H1 (cell line): ENCODE data around the gene TBL2. TPM values are rescaled to one million over a fixed set of nuclear protein-coding genes. Genes with fewer than 3 reads are reported as not detected.
"Not testable (repeated sequence)": the region's sequence is repeated elsewhere in the genome, so short reads cannot be mapped to it uniquely, and the experiment has no call there.

Experiments used
- CTCF ChIA-PET: fragments of 300-600 bp; sonication (Branson Sonifier 250); formaldehyde crosslinking; loops from one replicate; lab custom pipeline; 2021; ENCODE audit not compliant: partially characterized antibody; lab: Charles Lee
- POLR2A ChIA-PET: fragments of 300-600 bp; sonication (Branson Sonifier 250); formaldehyde crosslinking; loops from one replicate; lab custom pipeline; 2021; ENCODE audit warnings: inconsistent platforms; ENCODE audit not compliant: partially characterized antibody; lab: Charles Lee
- DNase-seq, 2 experiments: peaks; one replicate each; pipeline versions ENCODE4 v3.0.0 to v3.0.0-alpha.2; 2010 to 2022; ENCODE audit warnings: low spot score in 2 of 2, low read depth in 1 of 2, mixed read lengths in 1 of 2
- FAIRE-seq: peaks from 2 replicates; lab custom pipeline; 2011; peaks lifted over from hg19 to GRCh38; lab: Jason Lieb, UNC
- H2AFZ ChIP-seq: 2 replicates; pipeline ENCODE4 v1.8.1; 2012; ENCODE audit warnings: low read length, inconsistent platforms
- H2AK5ac ChIP-seq: 2 replicates; pipeline ENCODE4 v1.6.1; 2013; ENCODE audit warnings: low read depth, low read length
- H2BK120ac ChIP-seq: replicated peaks from 2 replicates; pipeline ENCODE3; 2013; ENCODE audit warnings: low read depth, low read length, inconsistent platforms
- H2BK12ac ChIP-seq: 2 replicates; pipeline ENCODE4 v1.6.1; 2013; ENCODE audit warnings: low read depth, low read length
- H2BK15ac ChIP-seq: 2 replicates; pipeline ENCODE4 v1.6.1; 2013; ENCODE audit warnings: low read length
- H2BK20ac ChIP-seq: 2 replicates; pipeline ENCODE4 v1.6.1; 2013; ENCODE audit warnings: low read length
- H2BK5ac ChIP-seq: 2 replicates; pipeline ENCODE4 v1.6.1; 2013; ENCODE audit warnings: low read depth, low read length
- H3K14ac ChIP-seq: 2 replicates; pipeline ENCODE4 v1.6.1; 2013; ENCODE audit warnings: inconsistent platforms; ENCODE audit not compliant: insufficient read length
- H3K18ac ChIP-seq: 2 replicates; pipeline ENCODE4 v1.6.1; 2013; ENCODE audit warnings: low read length; ENCODE audit errors: extremely low read depth
- H3K23ac ChIP-seq: 2 replicates; pipeline ENCODE4 v1.6.1; 2013; ENCODE audit warnings: inconsistent platforms; ENCODE audit not compliant: insufficient read length
- H3K23me2 ChIP-seq: 2 replicates; pipeline ENCODE4 v1.6.1; 2013; ENCODE audit warnings: low read depth, low read length
- H3K27ac ChIP-seq: 2 replicates; pipeline ENCODE4 v1.6.1; 2011; ENCODE audit warnings: low read depth, low read length, inconsistent platforms
- H3K27me3 ChIP-seq, 4 experiments: replicated peaks in 1 of 4; 1 replicate in 1 of 4; 2 replicates in 3 of 4; pipeline versions ENCODE4 v1.6.1 to v1.8.1; 2011 to 2013; ENCODE audit warnings: low read length in 3 of 4, mild to moderate bottlenecking in 3 of 4, inconsistent platforms in 2 of 4, mixed read lengths in 2 of 4, moderate library complexity in 1 of 4; ENCODE audit not compliant: control insufficient read depth in 3 of 4, insufficient read depth in 3 of 4; ENCODE audit errors: extremely low read depth in 1 of 4
- H3K36me3 ChIP-seq, 4 experiments: 2 replicates each; pipeline versions ENCODE4 v1.6.1 to v1.8.1; 2011 to 2013; ENCODE audit warnings: mild to moderate bottlenecking in 4 of 4, low read length in 3 of 4, moderate library complexity in 2 of 4, control low read depth in 1 of 4, inconsistent platforms in 1 of 4; ENCODE audit not compliant: insufficient read depth in 4 of 4, control insufficient read depth in 2 of 4
- H3K4ac ChIP-seq: replicated peaks from 2 replicates; pipeline ENCODE3; 2013; ENCODE audit warnings: low read length, low read depth, mixed read lengths, inconsistent platforms; ENCODE audit not compliant: insufficient read length
- H3K4me1 ChIP-seq, 4 experiments: replicated peaks in 1 of 4; 1 replicate in 1 of 4; 2 replicates in 3 of 4; pipeline versions ENCODE4 v1.6.1 to v1.8.1; 2011 to 2013; ENCODE audit warnings: low read length in 3 of 4, inconsistent platforms in 2 of 4, mixed read lengths in 1 of 4; ENCODE audit not compliant: insufficient read depth in 4 of 4, control insufficient read depth in 3 of 4
- H3K4me2 ChIP-seq, 2 experiments: 2 replicates each; pipeline versions ENCODE4 v1.6.1 to v1.8.1; 2011 to 2013; ENCODE audit warnings: low read depth in 2 of 2, low read length in 2 of 2, control low read depth in 1 of 2, inconsistent platforms in 1 of 2, mild to moderate bottlenecking in 1 of 2; ENCODE audit not compliant: insufficient read depth in 1 of 2
- H3K4me3 ChIP-seq, 4 experiments: fragments of 200-600, 300-600 bp in 1 of 4; sonication (generic), shearing (Covaris generic), sonication (Bioruptor Twin) in 1 of 4; 2 replicates each; pipeline versions ENCODE4 v1.5.1 to v1.8.1; 2011 to 2016; ENCODE audit warnings: low read length in 4 of 4, low read depth in 3 of 4, control low read depth in 2 of 4, inconsistent platforms in 2 of 4, mild to moderate bottlenecking in 2 of 4, mixed read lengths in 1 of 4, moderate library complexity in 1 of 4; ENCODE audit not compliant: insufficient read depth in 2 of 4; ENCODE audit errors: extremely low read depth in 1 of 4
- H3K56ac ChIP-seq: replicated peaks from 2 replicates; pipeline ENCODE3; 2013; ENCODE audit warnings: low read depth, mild to moderate bottlenecking, mixed read lengths, low read length, inconsistent platforms; ENCODE audit not compliant: insufficient read length
- H3K79me1 ChIP-seq: 2 replicates; pipeline ENCODE4 v1.6.1; 2013; ENCODE audit warnings: low read depth, low read length, control low read depth
- H3K79me2 ChIP-seq, 2 experiments: 2 replicates each; pipeline versions ENCODE4 v1.6.1 to v1.8.1; 2012 to 2013; ENCODE audit warnings: low read length in 2 of 2, mild to moderate bottlenecking in 2 of 2, inconsistent platforms in 1 of 2; ENCODE audit not compliant: insufficient read depth in 2 of 2, control insufficient read depth in 1 of 2
- H3K9ac ChIP-seq, 4 experiments: replicated peaks in 1 of 4; 1 replicate in 1 of 4; 2 replicates in 3 of 4; pipeline versions ENCODE4 v1.6.1 to v1.8.1; 2011 to 2013; ENCODE audit warnings: low read depth in 3 of 4, low read length in 3 of 4, control low read depth in 2 of 4, mild to moderate bottlenecking in 2 of 4, moderate library complexity in 2 of 4, inconsistent platforms in 1 of 4; ENCODE audit errors: extremely low read depth in 1 of 4
- H3K9me3 ChIP-seq, 2 experiments: 2 replicates each; pipeline versions ENCODE4 v1.6.1 to v1.8.1; 2012 to 2013; ENCODE audit warnings: mild to moderate bottlenecking in 2 of 2, moderate library complexity in 2 of 2, control low read depth in 1 of 2, inconsistent platforms in 1 of 2, low read depth in 1 of 2, low read length in 1 of 2, mixed read lengths in 1 of 2; ENCODE audit not compliant: insufficient read depth in 2 of 2
- H4K20me1 ChIP-seq, 2 experiments: replicated peaks in 1 of 2; 2 replicates each; pipeline versions ENCODE3 to v1.8.1; 2011 to 2013; ENCODE audit warnings: inconsistent platforms in 2 of 2, low read length in 2 of 2, mild to moderate bottlenecking in 1 of 2; ENCODE audit not compliant: insufficient read depth in 2 of 2, control insufficient read depth in 1 of 2
- H4K5ac ChIP-seq: 2 replicates; pipeline ENCODE4 v1.6.1; 2013; ENCODE audit warnings: low read length, low read depth, mixed read lengths, inconsistent platforms; ENCODE audit not compliant: insufficient read length
- H4K8ac ChIP-seq: 2 replicates; pipeline ENCODE4 v1.8.0; 2013; ENCODE audit warnings: mild to moderate bottlenecking, moderate library complexity, low read length, inconsistent platforms; ENCODE audit not compliant: insufficient read depth; ENCODE audit errors: extremely low read depth
- H4K91ac ChIP-seq: replicated peaks from 2 replicates; pipeline ENCODE3; 2013; ENCODE audit warnings: low read length, mixed read lengths, inconsistent platforms; ENCODE audit not compliant: insufficient read length
- WGBS, 2 experiments: shearing (Covaris generic) in 1 of 2; methylation state at CpG; one replicate each; pipeline versions ENCODE4 v1.1.6 to v1.1.7; 2013 to 2015; ENCODE audit warnings: low lambda C conversion rate in 2 of 2, mixed read lengths in 2 of 2, inconsistent platforms in 1 of 2, low coverage in 1 of 2, missing lambda C conversion rate in 1 of 2; ENCODE audit not compliant: insufficient replicate concordance in 2 of 2, insufficient coverage in 1 of 2, insufficient read length in 1 of 2; ENCODE audit errors: extremely low coverage in 1 of 2, missing lambda C conversion rate in 1 of 2; 5-methylcytosine and 5-hydroxymethylcytosine counted together
- polyA plus RNA-seq, 7 experiments: library from polyadenylated mRNA; depleted of rRNA in 3 of 7; stranded (reverse) in 5 of 7; unstranded in 2 of 7; fragments of >200 nt in 5 of 7; fragments of 200-250 nt in 2 of 7; gene quantifications; 1 replicate in 5 of 7; 2 replicates in 1 of 7; 4 replicates in 1 of 7; pipeline versions ENCODE4 v1.2.1 to v1.2.3, GENCODE V29; 2011 to 2013; ENCODE audit warnings: missing spikeins in 2 of 7, mixed read lengths in 2 of 7
- total RNA-seq: library from RNA; stranded (reverse); fragmentation: NEBNext Ultra II Directional; extraction: Animal tissue kit (Norgen Biotek cat#: 25700); gene quantifications from 2 replicates; pipeline ENCODE4 v1.2.1, GENCODE V29; 2021

The TBL2 gene
- total and polyA plus RNA-seq, 2 of the 8 experiments (the other 6 are each of a cell fraction or from before 2014, with no cell fraction given): 25.8 to 29.7 TPM

DNA sequence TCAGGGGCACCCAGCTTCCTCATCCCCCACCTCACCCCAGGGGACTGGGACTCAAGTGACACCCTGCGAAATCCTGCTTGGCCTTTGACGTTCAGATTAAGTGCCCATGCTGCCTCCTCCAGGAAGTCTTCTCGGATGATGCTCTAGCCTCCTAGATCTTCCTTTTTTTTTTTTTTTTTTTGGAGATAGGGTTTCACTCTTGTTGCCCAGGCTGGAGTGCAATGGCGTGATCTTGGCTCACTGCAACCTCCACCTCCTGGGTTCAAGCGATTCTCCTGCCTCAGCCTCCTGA is 29.3 kb upstream of the TBL2 start:
- not testable (repeated sequence) for H2AFZ ChIP-seq, H3K79me1 ChIP-seq, H3K56ac ChIP-seq, H4K20me1 ChIP-seq, H2BK15ac ChIP-seq, H3K23ac ChIP-seq, DNase-seq, H3K4ac ChIP-seq, H3K9me3 ChIP-seq, H2BK120ac ChIP-seq, H3K36me3 ChIP-seq, H3K18ac ChIP-seq, H4K8ac ChIP-seq, H2BK5ac ChIP-seq, H4K5ac ChIP-seq, FAIRE-seq, H3K9ac ChIP-seq, H3K23me2 ChIP-seq, H4K91ac ChIP-seq, H3K27ac ChIP-seq, H2BK12ac ChIP-seq, H3K79me2 ChIP-seq, H2AK5ac ChIP-seq, H3K4me1 ChIP-seq, H2BK20ac ChIP-seq, H3K27me3 ChIP-seq, H3K14ac ChIP-seq
- POLR2A ChIA-PET: interaction anchor here (0.6 to 4.5 kb wide), 9 partner anchors 9 to 127 kb away, joined by 3 to 20 read pairs (median 3); no protein-coding TSS in a partner anchor
- CTCF ChIA-PET: interaction anchor here (0.7 to 17.4 kb wide), 41 partner anchors 10 to 719 kb away, joined by 3 to 136 read pairs (median 7); partner anchors contain the start of genes ABHD11, BAZ1B, MLXIPL and STX1A
- peak overlapping the region; percentile 2 to 64; a peak in 3 of 4 replicates for H3K4me2 ChIP-seq
- H3K4me3 ChIP-seq: peak overlapping the region in 2 of 4 experiments; percentile 11 to 61; a peak in 2 of 8 replicates
- 80% methylated on average over 2 of the region's 5 CpGs; no CpG with 5 or more reads in 1 of the 2 experiments for WGBS, 2 experiments
